K562 (cell line): ENCODE data around the gene CRADD. TPM values are rescaled to one million over a fixed set of nuclear protein-coding genes. Genes with fewer than 3 reads are reported as not detected.

Experiments used
- ATAC-seq: fragments of 200-7000 bp; cut with Tn5 transposase; 3 replicates; pipeline ENCODE4 v1.9.1; 2020; ENCODE audit warnings: moderate library complexity
- BruUV-seq: library from RNA; stranded (reverse); fragments of 400-500 nt; replicated peaks from 2 replicates; lab custom pipeline; 2021; lab: Mats Ljungman, UMichigan
- CTCF ChIA-PET: fragments of 300-600 bp; formaldehyde crosslinking; extraction: SDS; loops from one replicate; lab custom pipeline; 2021; ENCODE audit warnings: low intra/inter-chr PET ratio; lab: Yijun Ruan, JAX
- POLR2A ChIA-PET: fragments of 300-600, 350-650 bp; sonication (Branson Sonifier 250); formaldehyde crosslinking; extraction: SDS; loops from one replicate; lab custom pipeline; 2021; ENCODE audit warnings: antibody characterized with exemption, inconsistent platforms; lab: Yijun Ruan, JAX
- DNase-seq, 4 experiments: peaks; one replicate each; pipeline versions ENCODE4 v3.0.0 to v3.0.0-alpha.2; 2011 to 2018; ENCODE audit warnings: low spot score in 3 of 4, mixed read lengths in 3 of 4; ENCODE audit errors: extremely low read depth in 1 of 4
- FAIRE-seq: peaks from 2 replicates; lab custom pipeline; 2011; peaks lifted over from hg19 to GRCh38; lab: Jason Lieb, UNC
- H2AFZ ChIP-seq: 2 replicates; pipeline ENCODE4 v1.6.0; 2011; ENCODE audit warnings: low read depth, low read length, control low read depth, inconsistent platforms
- H3K27ac ChIP-seq: fragments of 200-600 bp; 3 replicates; pipeline ENCODE4 v1.8.0; 2011; ENCODE audit warnings: low read depth, mild to moderate bottlenecking, control low read depth, inconsistent platforms, low read length, moderate library complexity, mixed read lengths; ENCODE audit errors: extremely low read depth
- H3K27me3 ChIP-seq, 2 experiments: fragments of 300-600 bp in 1 of 2; 2 replicates in 1 of 2; 3 replicates in 1 of 2; pipeline versions ENCODE4 v1.6.0 to v1.8.0; 2011; ENCODE audit warnings: inconsistent platforms in 2 of 2, low read length in 2 of 2, mild to moderate bottlenecking in 1 of 2, mixed read lengths in 1 of 2, moderate library complexity in 1 of 2; ENCODE audit not compliant: control insufficient read depth in 2 of 2, insufficient read depth in 2 of 2
- H3K36me3 ChIP-seq: fragments of 300-600 bp; 3 replicates; pipeline ENCODE4 v1.8.0; 2011; ENCODE audit warnings: mild to moderate bottlenecking, low read length, inconsistent platforms; ENCODE audit not compliant: control insufficient read depth, insufficient read depth
- H3K4me1 ChIP-seq, 2 experiments: fragments of 200-600 bp in 1 of 2; replicated peaks in 1 of 2; 2 replicates in 1 of 2; 3 replicates in 1 of 2; pipeline versions ENCODE4 v1.5.1 to v1.8.0; 2011; ENCODE audit warnings: inconsistent platforms in 2 of 2, low read length in 2 of 2, mild to moderate bottlenecking in 1 of 2, mixed read lengths in 1 of 2, moderate library complexity in 1 of 2; ENCODE audit not compliant: control insufficient read depth in 2 of 2, insufficient read depth in 2 of 2
- H3K4me2 ChIP-seq: 2 replicates; pipeline ENCODE4 v1.6.1; 2011; ENCODE audit warnings: low read length, control low read depth, inconsistent platforms, mixed read lengths; ENCODE audit not compliant: insufficient read depth
- H3K4me3 ChIP-seq: fragments of 200-600 bp; sonication (generic), shearing (Covaris generic); 2 replicates; pipeline ENCODE4 v1.5.1; 2016; ENCODE audit warnings: control low read depth, inconsistent platforms
- H3K79me2 ChIP-seq: fragments of 200-600 bp; 3 replicates; pipeline ENCODE4 v1.8.0; 2011; ENCODE audit warnings: low read length, inconsistent platforms; ENCODE audit not compliant: control insufficient read depth, insufficient read depth
- H3K9ac ChIP-seq, 2 experiments: 2 replicates each; pipeline versions ENCODE4 v1.6.0 to v1.6.1; 2011; ENCODE audit warnings: low read depth in 2 of 2, low read length in 2 of 2, control low read depth in 1 of 2, inconsistent platforms in 1 of 2, mild to moderate bottlenecking in 1 of 2, mixed read lengths in 1 of 2; ENCODE audit not compliant: insufficient read depth in 1 of 2
- H3K9me1 ChIP-seq: one replicate; pipeline ENCODE4 v1.6.0; 2011; ENCODE audit warnings: inconsistent platforms, mild to moderate bottlenecking, low read length, moderate library complexity; ENCODE audit not compliant: control insufficient read depth, insufficient read depth
- H3K9me3 ChIP-seq: replicated peaks from 2 replicates; pipeline ENCODE4 v1.5.1; 2011; ENCODE audit warnings: low read depth, low read length, inconsistent platforms; ENCODE audit not compliant: control insufficient read depth, insufficient read depth
- H4K20me1 ChIP-seq: replicated peaks from 2 replicates; pipeline ENCODE4 v1.6.1; 2011; ENCODE audit warnings: low read length, inconsistent platforms, mixed read lengths; ENCODE audit not compliant: control insufficient read depth, insufficient read depth
- CBX3 ChIP-seq, 2 experiments: IDR thresholded peaks; 1 replicate in 1 of 2; 2 replicates in 1 of 2; pipeline ENCODE4 v1.6.1; 2012; ENCODE audit warnings: inconsistent platforms in 2 of 2, low read length in 2 of 2, borderline replicate concordance in 1 of 2, control low read depth in 1 of 2
- KHSRP ChIP-seq: fragments of 450-650 bp; IDR thresholded peaks from 2 replicates; pipeline ENCODE4 v1.6.1; 2017
- LARP7 ChIP-seq: fragments of 450-650 bp; IDR thresholded peaks from 2 replicates; pipeline ENCODE4 v1.6.1; 2016
- SMAD3 ChIP-seq: fragments of 450-650 bp; formaldehyde crosslinking; conservative IDR thresholded peaks from 2 replicates; pipeline ENCODE4 v1.4.0; 2020; ENCODE audit warnings: mild to moderate bottlenecking
- SMARCC2 ChIP-seq: fragments of 450-650 bp; IDR thresholded peaks from 2 replicates; pipeline ENCODE4 v1.6.1; 2017; ENCODE audit warnings: antibody characterized with exemption, moderate library complexity, mild to moderate bottlenecking, low read depth
- SPI1 ChIP-seq: IDR thresholded peaks from 2 replicates; pipeline ENCODE4 v1.6.1; 2011; ENCODE audit warnings: low read depth, low read length, control low read depth, borderline replicate concordance
- TCF7 ChIP-seq: sonication (generic); IDR thresholded peaks from 2 replicates; pipeline ENCODE4 v1.6.1; 2016; ENCODE audit warnings: antibody characterized with exemption, borderline replicate concordance
- ZEB2 ChIP-seq: fragments of 450-650 bp; IDR thresholded peaks from 2 replicates; pipeline ENCODE4 v1.6.1; 2016
- ZNF644 ChIP-seq: fragments of 200-800 bp; sonication (Bioruptor generic); IDR thresholded peaks from 2 replicates; pipeline ENCODE4 v1.6.1; 2016; ENCODE audit warnings: low read depth, missing genetic modification characterization, missing compliant biosample characterization
- WGBS: fragments of 100-300 bp; shearing (Covaris generic); methylation state at CpG from one replicate; pipeline ENCODE4 v1.1.6; 2016; ENCODE audit warnings: low coverage, mixed read lengths; ENCODE audit not compliant: insufficient coverage; ENCODE audit errors: missing lambda C conversion rate; 5-methylcytosine and 5-hydroxymethylcytosine counted together
- in situ Hi-C: fragments of 300-500 bp; cut with MboI; formaldehyde crosslinking; loops from 4 replicates; pipeline ENCODE4 v1.15.0; 2018; ENCODE audit warnings: inconsistent platforms, mixed read lengths
- intact Hi-C: fragments of 100-400 bp; cut with micrococcal nuclease; formaldehyde crosslinking; loops from 2 replicates; pipeline ENCODE4 v1.14.2; 2022
- polyA plus RNA-seq, 8 experiments: library from polyadenylated mRNA; depleted of rRNA in 4 of 8; stranded (reverse) in 5 of 8; unstranded in 3 of 8; fragments of >200 nt; fragmentation: Nextera tagmentation in 2 of 8; fragmentation: Illumina TruSeq in 1 of 8; extraction: Ambion mirVana in 2 of 8; extraction: Trizol in 1 of 8; gene quantifications; 2 replicates each; pipeline versions ENCODE4 v1.2.1 to v1.2.3, GENCODE V29; 2011 to 2014; ENCODE audit warnings: inconsistent platforms in 1 of 8, missing spikeins in 1 of 8
- total RNA-seq, 7 experiments: library from RNA; depleted of rRNA in 6 of 7; stranded (reverse); fragments of >200 nt in 6 of 7; fragmentation: Illumina TruSeq in 2 of 7; extraction: Trizol in 2 of 7; gene quantifications; 2 replicates each; pipeline versions ENCODE4 v1.2.1 to v1.2.3, GENCODE V29; 2011 to 2021; ENCODE audit warnings: low replicate concordance in 1 of 7

CRADD gene
- total and polyA plus RNA-seq, 9 of the 15 experiments (the other 6 are each of a cell fraction or from before 2014, with no cell fraction given) = 20.5 to 41.1 (median 25.9) TPM

DNA sequence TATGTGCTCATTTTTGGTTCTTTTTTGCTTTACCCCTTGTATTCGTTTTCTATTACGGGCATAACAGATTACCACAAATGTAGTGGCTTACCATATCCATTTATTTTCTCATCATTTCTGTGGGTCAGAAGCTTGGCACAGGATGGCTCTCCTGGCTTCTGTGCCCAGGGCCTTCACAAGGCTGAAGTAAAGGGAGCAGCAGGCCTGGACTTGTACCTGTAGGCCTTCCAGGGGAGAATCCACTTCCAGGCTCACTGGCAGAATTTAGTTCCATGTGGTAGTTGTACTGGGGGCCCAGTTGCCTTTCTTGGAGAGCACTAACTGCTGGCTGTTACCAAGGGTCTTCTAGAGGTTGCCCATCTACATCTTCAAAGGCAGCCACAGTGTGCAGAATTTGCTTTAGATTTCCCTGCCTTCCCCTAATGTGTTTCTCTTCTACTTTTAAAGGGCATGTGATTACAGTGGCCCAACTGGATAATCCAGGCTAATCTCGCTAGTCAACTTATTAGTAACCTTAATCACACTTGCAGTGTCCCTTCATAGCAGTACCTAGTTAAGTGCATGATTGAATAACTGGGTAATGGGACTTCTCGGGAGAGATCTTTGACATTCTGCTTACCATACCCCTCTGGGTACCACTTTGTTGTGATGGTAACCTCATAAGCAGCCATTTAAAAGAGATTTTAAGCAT, 67.0 kb downstream of the CRADD start (continued):
- TF ChIP-seq ZNF644 = no peak
- TF ChIP-seq CBX3 (IDR thresholded peaks at IDR 0.05; ENCODE audit: borderline replicate concordance in 1 of 2, low read length in 2 of 2) = no peak
- TF ChIP-seq SMARCC2 = no peak
- TF ChIP-seq KHSRP = no peak

- 10% methylated on average over 2 of the region's 2 CpGs for WGBS
- Histone ChIP-seq H3K79me2 (peaks cover 48% of the 10 kb centered on the region), H3K36me3 (no peaks in the 10 kb centered on the region), H3K9me3 (no peaks in the 10 kb centered on the region), H3K4me3 (no peak overlapping the region), H3K4me2 (no peak overlapping the region), H2AFZ (peak overlapping the region; percentile 42), H3K9me1 (no peaks in the 10 kb centered on the region), H3K4me1 (peaks cover 9 to 50% of the 10 kb centered on the region in 2 experiments), H3K27ac (peak overlapping the region; percentile 25; the same call in 1 of the 3 replicates), H4K20me1 (no peaks in the 10 kb centered on the region), H3K27me3 (no peaks in the 10 kb centered on the region), H3K9ac (no peak overlapping the region)
- BruUV-seq = no TSS peak
- ATAC-seq = no peak
- POLR2A ChIA-PET = interaction anchor here (1.0 kb wide), 1 partner anchor 21 kb away, joined by 3 read pairs; no protein-coding TSS in a partner anchor
- in situ Hi-C loops = no loop called here
- TF ChIP-seq SMAD3 (CRISPR knock-in tag) (no peak), ZEB2 (peak; percentile 63; the same call in 1 of the 2 replicates), TCF7 (no peak), SPI1 (peak; percentile 73), LARP7 (no peak)
- intact Hi-C loops = no loop called here
- CTCF ChIA-PET = interaction anchor here (0.7 kb wide), 1 partner anchor 246 kb away, joined by 3 read pairs; no protein-coding TSS in a partner anchor
- FAIRE-seq = peak; percentile 11
- no peak for DNase-seq
Observed at GRCh38 chr12:93745286-93745685, 68.1 kb downstream of the CRADD start.
